Fibroblast of gingiva (primary cell): Measurements from ENCODE around the gene ALOX15B.

Experiments used
- DNase-seq: peaks from one replicate; pipeline ENCODE4 v3.0.0-alpha.2; 2011; ENCODE audit warnings: low read depth

Gene ALOX15B

GRCh38 chr17:8038954-8039610 lies at the start of gene ALOX15B:
ALOX15B (plus strand) TSS chr17:8039059; CDS start chr17:8039156, 97 bp downstream.
- no peak for DNase-seq

- DNase-seq, result peak; percentile 38
These were observed 48.8 kb upstream of the ALOX15B start for GRCh38 chr17:7989781-7990655.

- DNase-seq, result no peak
These were observed 46.3 kb upstream of the ALOX15B start for GRCh38 chr17:7992516-7992915.

- DNase-seq, result no peak
These were observed 45.9 kb upstream of the ALOX15B start for GRCh38 chr17:7992924-7993323.

- no peak for DNase-seq
These were observed 44.8 kb upstream of the ALOX15B start for GRCh38 chr17:7993972-7994589.

- no peak for DNase-seq
These were observed 43.1 kb upstream of the ALOX15B start for GRCh38 chr17:7995724-7996123.

- no peak for DNase-seq
These were observed 41.7 kb upstream of the ALOX15B start for GRCh38 chr17:7997186-7997585.

GRCh38 chr17:8001976-8002720 lies 36.7 kb upstream of the ALOX15B start, which contains the start of gene GUCY2D:
GUCY2D (plus strand) TSS chr17:8002615; CDS start chr17:8003048, 433 bp downstream.
- no peak for DNase-seq

- no peak for DNase-seq
These were observed 35.9 kb upstream of the ALOX15B start for GRCh38 chr17:8002721-8003593.

GRCh38 chr17:8003594-8004181 lies 35.2 kb upstream of the ALOX15B start:
- no peak for DNase-seq

GRCh38 chr17:8004899-8005298 lies 34.0 kb upstream of the ALOX15B start:
- peak; percentile 55 for DNase-seq

GRCh38 chr17:8005357-8005756 lies 33.5 kb upstream of the ALOX15B start:
- no peak for DNase-seq

- DNase-seq, result no peak
These were observed 32.7 kb upstream of the ALOX15B start for GRCh38 chr17:8005967-8006730.

- DNase-seq, result no peak
These were observed 31.8 kb upstream of the ALOX15B start for GRCh38 chr17:8006836-8007680.

GRCh38 chr17:8007836-8008235 lies 31.0 kb upstream of the ALOX15B start:
- DNase-seq, result no peak

- DNase-seq, result no peak
These were observed 26.7 kb upstream of the ALOX15B start for GRCh38 chr17:8012045-8012580.

GRCh38 chr17:8012996-8013640 lies 25.7 kb upstream of the ALOX15B start:
- DNase-seq, result no peak
